BJ (cell line): ENCODE data around the gene EHD3. TPM values are rescaled to one million over a fixed set of nuclear protein-coding genes. Genes with fewer than 3 reads are reported as not detected.

Experiments used
- CTCF ChIA-PET: fragments of 350-600 bp; formaldehyde crosslinking; extraction: SDS; loops from one replicate; lab custom pipeline; 2021; ENCODE audit warnings: antibody characterized with exemption, inconsistent platforms; lab: Yijun Ruan, JAX
- POLR2A ChIA-PET: fragments of 300-600 bp; sonication (Branson Sonifier 250); formaldehyde crosslinking; extraction: SDS; loops from one replicate; lab custom pipeline; 2021; ENCODE audit warnings: antibody characterized with exemption; lab: Charles Lee
- DNase-seq: peaks from one replicate; pipeline ENCODE4 v3.0.0-alpha.2; 2011; ENCODE audit warnings: low read depth
- H3K27me3 ChIP-seq: 2 replicates; pipeline ENCODE4 v1.6.0; 2011; ENCODE audit warnings: low read length; ENCODE audit not compliant: control insufficient read depth, insufficient read depth
- H3K36me3 ChIP-seq: 2 replicates; pipeline ENCODE4 v1.5.1; 2011; ENCODE audit warnings: low read length; ENCODE audit not compliant: control insufficient read depth, insufficient read depth
- H3K4me3 ChIP-seq: 2 replicates; pipeline ENCODE4 v1.5.1; 2011; ENCODE audit warnings: low read depth, mild to moderate bottlenecking, control low read depth, low read length
- CTCF ChIP-seq: IDR thresholded peaks from 2 replicates; pipeline ENCODE4 v1.5.1; 2011; ENCODE audit warnings: low read depth, mild to moderate bottlenecking, control low read depth, inconsistent platforms, low read length, moderate library complexity; ENCODE audit not compliant: insufficient read depth
- polyA plus RNA-seq: library from polyadenylated mRNA; depleted of rRNA; stranded (reverse); fragments of >200 nt; gene quantifications from 2 replicates; pipeline ENCODE4 v1.2.3, GENCODE V29; 2011

EHD3 gene
- polyA plus RNA-seq, 1 experiment: 69.4 TPM

DNA sequence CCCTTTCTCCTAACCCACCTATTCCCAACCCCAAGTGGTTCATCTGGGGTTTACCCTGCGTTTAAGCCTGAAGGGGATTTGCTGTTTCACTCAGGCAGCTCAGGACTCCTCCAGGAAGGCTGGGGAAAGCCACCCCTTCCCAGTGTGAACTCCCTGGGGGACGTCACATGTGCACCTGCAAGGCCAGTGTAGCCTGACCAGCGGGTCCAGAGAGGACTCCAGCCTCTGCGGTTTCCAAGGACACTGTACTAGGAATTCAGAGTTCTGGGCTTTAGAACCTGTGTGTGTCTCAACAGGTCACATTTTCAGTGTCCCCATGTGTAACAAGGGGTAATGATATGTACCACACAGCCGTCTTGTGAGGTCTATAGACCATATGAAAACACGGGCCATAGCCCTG lies 17.9 kb downstream of the EHD3 start:
- H3K36me3 ChIP-seq: peaks cover 34% of the 10 kb centered on the region
- POLR2A ChIA-PET: no interaction called here
- DNase-seq: no peak
- no peak overlapping the region for H3K4me3 ChIP-seq
- CTCF ChIA-PET: interaction anchor here (0.7 kb wide), 1 partner anchor 82 kb away, joined by 4 read pairs; no protein-coding TSS in a partner anchor
- TF ChIP-seq CTCF: no peak
- H3K27me3 ChIP-seq: no peaks in the 10 kb centered on the region

- DNase-seq: no peak
- CTCF ChIA-PET: interaction anchor here (1.6 kb wide), 1 partner anchor 80 kb away, joined by 3 read pairs; no protein-coding TSS in a partner anchor
These were observed 19.6 kb downstream of the EHD3 start for GRCh38 chr2:31253356-31254131.

GRCh38 chr2:31254237-31255203 lies 20.6 kb downstream of the EHD3 start:
- DNase-seq: no peak
- Histone ChIP-seq H3K27me3 (no peaks in the 10 kb centered on the region), H3K36me3 (peaks cover 24% of the 10 kb centered on the region), H3K4me3 (no peak overlapping the region)
- POLR2A ChIA-PET: interaction anchor here (0.9 kb wide), 1 partner anchor 9 kb away, joined by 8 read pairs; no protein-coding TSS in a partner anchor
- CTCF ChIA-PET: interaction anchor here (2.2 kb wide), 1 partner anchor 79 kb away, joined by 5 read pairs; no protein-coding TSS in a partner anchor
- TF ChIP-seq CTCF: no peak

More at GRCh38 chr2:31253356-31254131, 19.6 kb downstream of the EHD3 start:
- TF ChIP-seq CTCF: no peak
- POLR2A ChIA-PET: no interaction called here
- Histone ChIP-seq H3K4me3 (no peak overlapping the region), H3K27me3 (no peaks in the 10 kb centered on the region), H3K36me3 (peaks cover 33% of the 10 kb centered on the region)

DNA sequence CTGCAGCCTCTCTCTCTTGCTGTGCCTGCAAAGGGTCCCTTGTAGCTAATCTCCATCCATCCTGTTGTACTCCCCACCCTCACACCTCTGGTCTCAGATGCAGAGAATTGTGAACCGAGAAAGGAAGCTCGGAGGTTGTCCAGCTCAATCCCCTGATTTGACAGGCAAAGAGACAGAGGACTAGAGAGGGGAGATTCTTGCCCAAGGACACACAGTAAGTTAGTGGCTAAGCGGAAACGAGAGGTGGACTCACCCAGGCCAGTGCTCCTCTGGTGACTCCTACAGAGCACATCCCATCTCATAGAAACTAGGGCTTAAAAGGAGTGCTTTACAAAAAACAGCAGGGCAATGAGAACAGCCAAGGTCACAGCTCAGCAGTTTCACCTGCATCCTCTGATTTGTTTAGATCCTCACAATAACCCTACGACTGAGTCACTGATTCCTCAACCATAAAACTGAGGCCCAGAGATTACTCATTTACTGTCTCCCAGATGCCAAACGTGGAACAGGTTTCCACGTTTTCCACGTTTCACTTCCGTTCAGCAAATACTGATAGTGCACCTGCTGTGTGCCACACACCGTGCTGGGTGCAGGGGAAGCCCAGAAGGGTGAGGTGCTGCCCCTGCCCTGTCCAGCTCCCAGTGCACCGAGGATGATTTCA lies 22.1 kb downstream of the EHD3 start:
- H3K36me3 ChIP-seq: peaks cover 24% of the 10 kb centered on the region
- no peak for TF ChIP-seq CTCF
- POLR2A ChIA-PET: interaction anchor here (0.9 kb wide), 1 partner anchor 10 kb away, joined by 8 read pairs; no protein-coding TSS in a partner anchor
- CTCF ChIA-PET: interaction anchor here (2.2 kb wide), 1 partner anchor 77 kb away, joined by 5 read pairs; no protein-coding TSS in a partner anchor
- no peak overlapping the region for H3K4me3 ChIP-seq
- H3K27me3 ChIP-seq: no peaks in the 10 kb centered on the region
- DNase-seq: no peak
